Neural crest cell (in vitro differentiated cells): Measurements from ENCODE around the gene CYP2J2. TPM values are rescaled to one million over a fixed set of nuclear protein-coding genes. Genes with fewer than 3 reads are reported as not detected.
A peak's percentile ranks its signal among the peaks of the same experiment; 100 is the strongest.
"Not testable (repeated sequence)": the region's sequence is repeated elsewhere in the genome, so short reads cannot be mapped to it uniquely, and the experiment has no call there.

Experiments
- DNase-seq: peaks from one replicate; pipeline ENCODE4 v3.0.0; 2021; ENCODE audit warnings: low read depth, mixed read lengths, low spot score
- H3K27ac Mint-ChIP-seq: one replicate; pipeline ENCODE4 v1.8.0; 2021; ENCODE audit warnings: mild to moderate bottlenecking, mixed read lengths; ENCODE audit not compliant: unreplicated experiment
- H3K27me3 Mint-ChIP-seq: 2 replicates; pipeline ENCODE4 v1.8.0; 2021; ENCODE audit warnings: low read depth, mild to moderate bottlenecking, mixed read lengths
- H3K36me3 Mint-ChIP-seq: 2 replicates; pipeline ENCODE4 v1.8.0; 2021; ENCODE audit warnings: low read depth, mild to moderate bottlenecking, mixed read lengths
- H3K4me1 Mint-ChIP-seq: 2 replicates; pipeline ENCODE4 v1.8.0; 2021; ENCODE audit warnings: mixed read lengths
- H3K4me3 Mint-ChIP-seq: one replicate; pipeline ENCODE4 v1.8.0; 2021; ENCODE audit warnings: mild to moderate bottlenecking, mixed read lengths
- H3K9me3 Mint-ChIP-seq: 2 replicates; pipeline ENCODE4 v1.8.0; 2021; ENCODE audit warnings: mixed read lengths
- CTCF ChIP-seq: fragments of 200-600 bp; sonication (generic); conservative IDR thresholded peaks from 2 replicates; pipeline ENCODE4 v1.5.0; 2021; ENCODE audit warnings: antibody characterized with exemption, mild to moderate bottlenecking
- total RNA-seq: library from RNA; stranded (reverse); gene quantifications from 2 replicates; pipeline ENCODE4 v1.2.1, GENCODE V29; 2021

CYP2J2 gene
- total RNA-seq, 1 donor from 2014 or later, result 1.6 TPM

DNA sequence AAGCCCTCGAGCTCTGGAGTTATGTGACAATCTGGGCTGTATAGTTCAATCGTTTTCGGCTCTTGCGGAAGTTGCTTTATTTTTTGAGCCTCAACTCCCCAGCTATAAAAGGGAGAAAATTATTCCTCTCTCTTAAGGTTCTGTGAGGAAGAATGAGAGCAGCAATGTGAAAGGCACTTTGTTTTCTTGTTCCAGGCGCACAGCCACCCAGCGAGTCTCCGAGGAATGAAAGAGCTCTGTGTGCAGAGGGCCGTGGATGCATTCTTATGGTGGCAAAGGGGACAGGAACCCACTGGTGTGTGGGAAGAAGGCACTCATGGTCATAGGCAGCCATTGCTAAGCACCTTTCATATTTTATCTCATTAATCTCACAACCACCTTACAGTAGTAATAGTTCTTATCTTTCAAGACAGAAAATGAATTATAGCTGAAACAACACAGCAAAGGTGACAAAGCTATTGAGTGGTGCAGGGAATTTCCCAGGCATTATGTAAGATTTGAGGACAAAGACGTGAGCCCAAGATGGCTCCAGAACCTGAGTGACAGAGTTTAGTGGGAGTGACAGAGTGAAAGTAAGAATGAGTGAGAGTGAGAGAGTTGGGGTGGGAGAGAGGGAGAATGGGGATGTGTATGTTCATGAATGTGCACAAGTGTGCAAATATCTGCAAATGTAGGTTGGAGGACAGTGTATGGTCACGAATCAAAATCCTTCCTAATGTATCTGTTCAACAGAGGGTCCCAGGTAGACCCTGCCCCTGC is 9.4 kb downstream of the CYP2J2 start:
- Mint-ChIP-seq H3K27me3 (peaks cover 2% of the 10 kb centered on the region), H3K36me3 (no peaks in the 10 kb centered on the region), H3K9me3 (peaks cover 4% of the 10 kb centered on the region), H3K27ac (peak overlapping the region; percentile 91), H3K4me3 (peak overlapping the region; percentile 52), H3K4me1 (peaks cover 38% of the 10 kb centered on the region)
- no peak for TF ChIP-seq CTCF
- DNase-seq, result no peak

DNA sequence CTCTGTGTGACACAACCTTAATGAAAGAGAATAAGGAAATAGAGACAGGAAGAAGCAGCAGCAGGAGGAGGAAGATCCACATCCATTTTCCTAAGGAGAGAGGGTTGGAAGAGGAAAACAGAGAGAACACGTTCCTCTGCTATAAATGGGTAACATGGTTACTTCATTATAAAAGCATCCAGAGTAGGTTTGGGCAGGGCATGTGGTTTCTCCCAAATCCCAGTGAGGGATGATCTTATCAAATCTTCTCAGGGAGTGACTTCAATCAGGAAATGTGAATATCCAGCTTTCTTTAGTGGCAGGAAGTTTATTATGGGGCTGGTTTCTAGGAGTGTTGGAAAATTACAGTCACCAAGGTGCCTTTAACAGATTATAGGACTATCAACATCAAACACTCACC is 11.1 kb downstream of the CYP2J2 start:
- no peak for DNase-seq
- Mint-ChIP-seq H3K36me3 (no peaks in the 10 kb centered on the region), H3K27me3 (no peaks in the 10 kb centered on the region), H3K27ac (no peak overlapping the region), H3K4me1 (peaks cover 43% of the 10 kb centered on the region), H3K4me3 (no peak overlapping the region), H3K9me3 (peaks cover 4% of the 10 kb centered on the region)
- TF ChIP-seq CTCF, result no peak

DNA sequence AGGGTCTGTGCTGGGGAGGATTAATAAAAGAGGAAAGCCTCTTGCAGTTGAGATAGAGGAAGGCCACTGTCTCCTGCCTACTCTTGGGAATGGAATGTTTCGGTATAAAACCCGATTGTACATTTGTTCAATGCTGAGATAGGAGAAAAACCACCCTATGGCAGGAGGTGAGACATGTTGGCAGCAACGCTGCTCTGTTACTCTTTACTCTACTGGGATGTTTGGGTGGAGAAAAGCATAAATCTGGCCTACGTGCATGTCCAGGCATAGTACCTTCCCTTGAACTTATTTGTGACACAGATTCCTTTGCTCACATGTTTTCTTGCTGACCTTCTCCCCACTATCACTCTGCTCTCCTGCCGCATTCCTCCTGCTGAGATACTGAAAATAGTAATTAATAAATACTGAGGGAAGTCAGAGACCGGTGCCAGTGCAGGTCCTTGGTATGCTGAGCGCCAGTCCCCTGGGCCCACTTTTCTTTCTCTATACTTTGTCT is 11.7 kb downstream of the CYP2J2 start:
- not testable (repeated sequence) for H3K4me3 Mint-ChIP-seq, H3K36me3 Mint-ChIP-seq, H3K27me3 Mint-ChIP-seq, H3K9me3 Mint-ChIP-seq, DNase-seq, H3K27ac Mint-ChIP-seq
- peaks cover 43% of the 10 kb centered on the region for H3K4me1 Mint-ChIP-seq

DNA sequence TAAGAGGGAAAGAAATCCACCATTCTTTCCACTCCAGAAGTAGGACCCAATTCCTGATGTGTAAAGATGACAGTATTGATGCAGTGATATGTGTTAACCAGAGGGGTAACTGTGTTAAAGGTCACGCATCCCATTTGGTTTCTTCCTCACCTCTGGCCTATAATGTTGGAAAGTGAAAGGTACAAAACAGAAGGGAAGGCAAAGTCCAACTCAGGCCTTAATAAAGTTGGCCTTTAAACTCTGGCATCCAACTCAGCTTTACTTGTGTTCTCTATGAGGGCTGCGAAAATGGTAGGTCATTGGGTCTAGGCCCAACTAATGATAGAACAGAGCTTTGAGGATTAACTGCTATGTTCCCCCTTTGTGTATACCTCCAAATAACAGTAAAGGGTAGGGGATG is 17.9 kb downstream of the CYP2J2 start:
- Mint-ChIP-seq H3K4me1 (peaks cover 5% of the 10 kb centered on the region), H3K36me3 (no peaks in the 10 kb centered on the region)

DNA sequence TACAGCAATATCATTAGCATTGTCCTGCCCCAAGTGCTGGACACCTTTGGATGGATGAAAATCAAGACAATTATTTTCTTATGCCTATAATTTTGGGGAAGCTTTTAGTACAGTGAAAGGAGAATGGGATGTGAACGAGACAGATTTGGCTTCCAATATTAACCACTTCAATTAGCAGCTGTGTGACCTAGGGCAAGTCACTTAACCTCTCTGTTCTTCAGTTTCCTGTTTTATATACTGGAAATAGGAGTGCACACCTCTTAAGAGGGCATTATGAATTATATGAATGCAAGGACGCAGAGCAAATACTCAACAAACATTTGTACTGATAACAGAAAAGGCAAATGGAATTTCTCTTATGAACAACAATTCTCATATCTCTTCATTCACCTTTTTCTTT is 18.5 kb downstream of the CYP2J2 start:
- no peak overlapping the region for H3K27ac Mint-ChIP-seq
- no peak for TF ChIP-seq CTCF
- no peak for DNase-seq
- H3K9me3 Mint-ChIP-seq, result no peaks in the 10 kb centered on the region
- H3K4me1 Mint-ChIP-seq, result peaks cover 8% of the 10 kb centered on the region
- no peaks in the 10 kb centered on the region for H3K27me3 Mint-ChIP-seq
- no peaks in the 10 kb centered on the region for H3K36me3 Mint-ChIP-seq
- H3K4me3 Mint-ChIP-seq, result no peak overlapping the region

More for the DNA sequence above, 17.9 kb downstream of the CYP2J2 start:
- no peak for DNase-seq
- Mint-ChIP-seq H3K27me3 (no peaks in the 10 kb centered on the region), H3K27ac (no peak overlapping the region), H3K4me3 (no peak overlapping the region), H3K9me3 (no peaks in the 10 kb centered on the region)
- TF ChIP-seq CTCF, result no peak

GRCh38 chr1:59906931-59907330 is 19.6 kb downstream of the CYP2J2 start:
- Mint-ChIP-seq H3K27me3 (no peaks in the 10 kb centered on the region), H3K4me1 (peaks cover 9% of the 10 kb centered on the region), H3K4me3 (no peak overlapping the region), H3K27ac (no peak overlapping the region), H3K36me3 (no peaks in the 10 kb centered on the region), H3K9me3 (no peaks in the 10 kb centered on the region)
- DNase-seq, result no peak
- TF ChIP-seq CTCF, result no peak
